Measurements from ENCODE around the gene GOLGA6B.

Gene GOLGA6B

GRCh38 chr15:72671525-72671924 lies 17.0 kb downstream of the GOLGA6B start:
- Histone ChIP-seq H3K36me3 (no peaks in the 10 kb centered on the region), H3K4me1 (no peaks in the 10 kb centered on the region), H3K9me3 (replicated peaks in 1 of 11) (no peaks in the 10 kb centered on the region), H3K9ac (no peak overlapping the region), H3K4me3 (no peak overlapping the region), H3K4me2 (no peak overlapping the region), H3K27ac (no peak overlapping the region), H3K27me3 (no peaks in the 10 kb centered on the region), H4K20me1 (no peaks in the 10 kb centered on the region)
- no peak for TF ChIP-seq Cebpa-rat (IDR thresholded peaks at IDR 0.05)

- Histone ChIP-seq H3K4me2 (no peak overlapping the region), H3K27ac (no peak overlapping the region), H3K4me3 (no peak overlapping the region), H3K4me1 (peaks cover 0 to 5% (median 0%) of the 10 kb centered on the region in 10 experiments; a peak in 3 of 20 replicates), H3K36me3 (no peaks in the 10 kb centered on the region), H3K27me3 (no peaks in the 10 kb centered on the region), H4K20me1 (no peaks in the 10 kb centered on the region), H3K9ac (no peak overlapping the region), H3K9me3 (replicated peaks in 1 of 11) (no peaks in the 10 kb centered on the region)
- TF ChIP-seq Cebpa-rat (IDR thresholded peaks at IDR 0.05), result no peak
Observed at GRCh38 chr15:72676838-72677237, 22.3 kb downstream of the GOLGA6B start.

GRCh38 chr15:72680931-72681330 lies 26.4 kb downstream of the GOLGA6B start:
- H3K9ac ChIP-seq, result no peak overlapping the region
- H4K20me1 ChIP-seq, result no peaks in the 10 kb centered on the region
- H3K9me3 ChIP-seq (replicated peaks in 1 of 11), result no peaks in the 10 kb centered on the region
- no peaks in the 10 kb centered on the region for H3K36me3 ChIP-seq
- no peak overlapping the region for H3K4me2 ChIP-seq
- H3K27me3 ChIP-seq, result no peaks in the 10 kb centered on the region
- TF ChIP-seq Cebpa-rat (IDR thresholded peaks at IDR 0.05), result no peak
- peaks cover 8 to 14% (median 10%) of the 10 kb centered on the region in 10 experiments for H3K4me1 ChIP-seq
- H3K4me3 ChIP-seq, result no peak overlapping the region
- H3K27ac ChIP-seq, result no peak overlapping the region

- H3K4me1 ChIP-seq, result peaks cover 15 to 25% (median 20%) of the 10 kb centered on the region in 10 experiments
- H3K27ac ChIP-seq, result no peak overlapping the region
- H3K9me3 ChIP-seq (replicated peaks in 1 of 11), result no peaks in the 10 kb centered on the region
- H3K27me3 ChIP-seq, result no peaks in the 10 kb centered on the region
- no peaks in the 10 kb centered on the region for H3K36me3 ChIP-seq
- H3K4me3 ChIP-seq, result no peak overlapping the region
- no peaks in the 10 kb centered on the region for H4K20me1 ChIP-seq
- TF ChIP-seq Cebpa-rat (IDR thresholded peaks at IDR 0.05), result no peak
- H3K9ac ChIP-seq, result no peak overlapping the region
- H3K4me2 ChIP-seq, result no peak overlapping the region
Observed at GRCh38 chr15:72682772-72683171, 28.3 kb downstream of the GOLGA6B start.

- Histone ChIP-seq H4K20me1 (no peaks in the 10 kb centered on the region), H3K9me3 (replicated peaks in 1 of 11) (0 out of 22 replicates have a peak, but pooled peaks cover 0 to 4% (median 0%) of the 10 kb centered on the region in 11 experiments), H3K36me3 (no peaks in the 10 kb centered on the region), H3K4me1 (peaks cover 15 to 23% (median 20%) of the 10 kb centered on the region in 10 experiments), H3K4me2 (peak overlapping the region; percentile 66 to 95 (median 87)), H3K4me3 (peak overlapping the region; percentile 69 to 80 (median 76)), H3K27me3 (no peaks in the 10 kb centered on the region), H3K9ac (peak overlapping the region; percentile 77 to 87 (median 83)), H3K27ac (peak overlapping the region; percentile 66 to 90 (median 81))
- no peak for TF ChIP-seq Cebpa-rat (IDR thresholded peaks at IDR 0.05)
Observed at GRCh38 chr15:72685301-72685924, 30.9 kb downstream of the GOLGA6B start.

- H4K20me1 ChIP-seq, result no peaks in the 10 kb centered on the region
- peak within 1 kb of the TSS; percentile 77 to 87 (median 83) for H3K9ac ChIP-seq
- H3K27me3 ChIP-seq, result no peaks in the 10 kb centered on the region
- no peaks in the 10 kb centered on the region for H3K36me3 ChIP-seq
- H3K4me1 ChIP-seq, result peaks cover 15 to 28% (median 20%) of the 10 kb centered on the region in 10 experiments
- H3K4me2 ChIP-seq, result peak within 1 kb of the TSS; percentile 66 to 95 (median 90)
- TF ChIP-seq Cebpa-rat (IDR thresholded peaks at IDR 0.05), result no peak
- H3K4me3 ChIP-seq, result peak within 1 kb of the TSS; percentile 69 to 80 (median 76)
- peak within 1 kb of the TSS; percentile 66 to 90 (median 81) for H3K27ac ChIP-seq
- 0 out of 22 replicates have a peak, but pooled peaks cover 0 to 4% (median 0%) of the 10 kb centered on the region in 11 experiments for H3K9me3 ChIP-seq (replicated peaks in 1 of 11)
Observed at GRCh38 chr15:72685925-72686794, 31.7 kb downstream of the GOLGA6B start, which contains the start of the genes BBS4 and HIGD2B. BBS4 (plus strand) TSS chr15:72686207; CDS start chr15:72686228, 21 bp downstream. HIGD2B (minus strand) TSS chr15:72686182; CDS start chr15:72676374, 9,808 bp downstream.

GRCh38 chr15:72688697-72689096 lies 34.2 kb downstream of the GOLGA6B start:
- H3K4me1 ChIP-seq, result peaks cover 15 to 28% (median 20%) of the 10 kb centered on the region in 10 experiments
- H3K9ac ChIP-seq, result no peak overlapping the region
- H4K20me1 ChIP-seq, result no peaks in the 10 kb centered on the region
- H3K27me3 ChIP-seq, result no peaks in the 10 kb centered on the region
- H3K27ac ChIP-seq, result no peak overlapping the region
- H3K4me3 ChIP-seq, result no peak overlapping the region
- no peak overlapping the region for H3K4me2 ChIP-seq
- H3K36me3 ChIP-seq, result no peaks in the 10 kb centered on the region
- TF ChIP-seq Cebpa-rat (IDR thresholded peaks at IDR 0.05), result no peak
- 0 out of 22 replicates have a peak, but pooled peaks cover 0 to 4% (median 0%) of the 10 kb centered on the region in 11 experiments for H3K9me3 ChIP-seq (replicated peaks in 1 of 11)

GRCh38 chr15:72690938-72691337 lies 36.4 kb downstream of the GOLGA6B start:
- peak overlapping the region in 2 of 11 experiments; percentile 6 to 19; a peak in 1 of 22 replicates for H3K4me2 ChIP-seq
- H3K4me1 ChIP-seq, result peaks cover 7 to 18% (median 11%) of the 10 kb centered on the region in 10 experiments; a peak in 19 of 20 replicates
- H3K9ac ChIP-seq, result no peak overlapping the region
- H3K27ac ChIP-seq, result no peak overlapping the region
- H4K20me1 ChIP-seq, result no peaks in the 10 kb centered on the region
- H3K27me3 ChIP-seq, result no peaks in the 10 kb centered on the region
- peaks cover 0 to 6% (median 0%) of the 10 kb centered on the region in 11 experiments; a peak in 1 of 22 replicates for H3K36me3 ChIP-seq
- TF ChIP-seq Cebpa-rat (IDR thresholded peaks at IDR 0.05), result no peak
- no peak overlapping the region for H3K4me3 ChIP-seq
- 0 out of 22 replicates have a peak, but pooled peaks cover 0 to 4% (median 0%) of the 10 kb centered on the region in 11 experiments for H3K9me3 ChIP-seq (replicated peaks in 1 of 11)

- Histone ChIP-seq H3K4me2 (no peak overlapping the region), H3K9me3 (replicated peaks in 1 of 11) (no peaks in the 10 kb centered on the region), H3K36me3 (peaks cover 0 to 6% (median 0%) of the 10 kb centered on the region in 11 experiments; a peak in 1 of 22 replicates), H3K27me3 (no peaks in the 10 kb centered on the region), H3K4me1 (no peaks in the 10 kb centered on the region), H3K27ac (no peak overlapping the region), H4K20me1 (no peaks in the 10 kb centered on the region), H3K9ac (no peak overlapping the region), H3K4me3 (no peak overlapping the region)
- no peak for TF ChIP-seq Cebpa-rat (IDR thresholded peaks at IDR 0.05)
Observed at GRCh38 chr15:72698938-72699337, 44.4 kb downstream of the GOLGA6B start.

Measured in BLaER1 treated with 17β-estradiol and CSF1 and Interleukin-3, amounts not matched to agents 10 nM and 100 nM (cell line).